ENCODE measurements around the gene ARMC6. TPM values are rescaled to one million over a fixed set of nuclear protein-coding genes. Genes with fewer than 3 reads are reported as not detected.

The ARMC6 gene
- total RNA-seq, 2 donors from 2014 or later, result 19.6 to 44.4 TPM

Other genes starting within 250 kb of the ARMC6 start
- not detected for gene COMP, start 242.3 kb upstream of the ARMC6 start, total RNA-seq
- 10 to 100 TPM; 64.9 to 90.1 TPM for gene UPF1, start 201.6 kb upstream of the ARMC6 start, total RNA-seq
- not detected for gene CERS1, start 137.4 kb upstream of the ARMC6 start, total RNA-seq
- 100 to 1,000 TPM; 166 to 171 TPM for gene COPE, start 114.2 kb upstream of the ARMC6 start, total RNA-seq
- gene DDX49, start 113.9 kb upstream of the ARMC6 start, total RNA-seq, result 10 to 100 TPM; 33.7 to 54.4 TPM
- 1 to 10 TPM in 1 of 2 donors, under 1 TPM in 1; 0.63 to 1.7 TPM for gene HOMER3, start 92.4 kb upstream of the ARMC6 start, total RNA-seq
- 100 to 1,000 TPM; 120 to 128 TPM for gene SUGP2, start 86 bp upstream of the ARMC6 start, total RNA-seq
- gene SLC25A42, start 30.4 kb downstream of the ARMC6 start, total RNA-seq, result 10 to 100 TPM; 14.1 to 18.5 TPM
- gene TMEM161A, start 104.9 kb downstream of the ARMC6 start, total RNA-seq, result 10 to 100 TPM; 21.0 to 22.4 TPM
- 1 to 10 TPM in 1 of 2 donors, under 1 TPM in 1; 0.17 to 2.0 TPM for gene MEF2B, start 136.7 kb downstream of the ARMC6 start, total RNA-seq
- 10 to 100 TPM; 14.9 to 28.2 TPM for gene BORCS8, start 158.5 kb downstream of the ARMC6 start, total RNA-seq
- 10 to 100 TPM; 88.9 to 95.8 TPM for gene RFXANK, start 158.7 kb downstream of the ARMC6 start, total RNA-seq
- 10 to 100 TPM; 39.5 to 50.9 TPM for gene NR2C2AP, start 169.8 kb downstream of the ARMC6 start, total RNA-seq
- gene NCAN, start 178.4 kb downstream of the ARMC6 start, total RNA-seq, result not detected
- not detected for gene TM6SF2, start 239.7 kb downstream of the ARMC6 start, total RNA-seq

All from activated T-helper 17 cell treated with anti-CD3 and anti-CD28 coated beads, Interleukin-2, amount 50 U/mL, for 72 hours (primary cell).